GM21825 (cell line): ENCODE results near the gene USP9X.
"Not testable (repeated sequence)": the region's sequence is repeated elsewhere in the genome, so short reads cannot be mapped to it uniquely, and the experiment has no call there.

ENCODE experiments used
- ATAC-seq: cut with Tn5 transposase; IDR thresholded peaks from one replicate; pipeline ENCODE4 v1.9.1; 2021; ENCODE audit warnings: mild to moderate bottlenecking, moderate library complexity; ENCODE audit not compliant: unreplicated experiment

Gene USP9X

DNA sequence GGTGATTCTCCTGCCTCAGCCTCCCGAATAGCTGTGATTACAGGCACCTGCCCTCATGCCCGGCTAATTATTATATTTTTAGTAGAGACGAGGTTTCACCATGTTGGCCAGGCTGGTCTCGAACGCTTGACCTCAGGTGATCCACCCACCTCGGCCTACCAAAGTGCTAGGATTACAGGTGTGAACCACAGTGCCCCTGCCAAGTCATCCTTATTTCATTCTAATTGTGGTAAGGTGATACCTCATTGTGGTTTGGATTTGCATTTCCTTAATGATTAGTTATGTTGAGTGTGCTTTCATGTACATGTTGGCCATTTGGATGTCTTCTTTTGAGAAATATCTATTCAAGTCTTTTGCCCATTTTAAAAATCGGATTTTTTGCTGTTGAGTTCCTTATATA lies 93.0 kb downstream of the USP9X start:
- ATAC-seq: no peak

DNA sequence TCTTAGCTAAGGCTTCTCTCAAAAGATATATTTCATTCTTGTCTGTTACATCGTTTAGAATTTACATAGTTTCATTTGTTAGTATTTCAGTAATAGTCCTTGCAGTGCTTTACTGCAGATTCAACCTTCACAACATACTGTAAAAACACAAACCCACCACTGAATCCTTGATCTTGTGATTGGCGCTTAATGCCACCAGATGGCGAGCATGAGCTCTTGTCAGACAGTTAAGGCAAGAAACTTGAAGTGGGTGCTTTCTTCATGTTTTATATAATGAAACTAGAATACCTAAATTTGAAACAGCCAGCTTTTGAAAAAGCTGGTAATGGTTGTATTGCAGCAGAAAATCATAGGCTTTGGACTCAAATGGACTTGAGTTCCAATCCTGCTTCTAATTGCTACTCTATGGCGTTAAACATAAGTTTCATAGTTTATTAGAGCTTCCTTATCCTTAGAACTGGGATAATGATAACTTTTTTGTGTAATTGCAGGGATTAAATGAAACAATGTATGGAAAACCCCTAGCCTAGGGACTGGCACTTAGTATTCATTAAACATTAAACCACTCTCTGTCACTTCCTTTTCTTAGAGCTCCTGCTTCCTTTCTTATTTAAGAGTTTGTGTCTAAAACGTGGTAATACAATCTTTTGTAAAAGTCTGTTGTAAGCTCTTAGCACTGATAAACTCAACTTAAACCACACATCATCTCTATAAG lies 95.1 kb downstream of the USP9X start:
- ATAC-seq: peak; percentile 57

GRCh38 chrX:41184312-41184711 lies 99.1 kb downstream of the USP9X start:
- peak; percentile 68 for ATAC-seq

DNA sequence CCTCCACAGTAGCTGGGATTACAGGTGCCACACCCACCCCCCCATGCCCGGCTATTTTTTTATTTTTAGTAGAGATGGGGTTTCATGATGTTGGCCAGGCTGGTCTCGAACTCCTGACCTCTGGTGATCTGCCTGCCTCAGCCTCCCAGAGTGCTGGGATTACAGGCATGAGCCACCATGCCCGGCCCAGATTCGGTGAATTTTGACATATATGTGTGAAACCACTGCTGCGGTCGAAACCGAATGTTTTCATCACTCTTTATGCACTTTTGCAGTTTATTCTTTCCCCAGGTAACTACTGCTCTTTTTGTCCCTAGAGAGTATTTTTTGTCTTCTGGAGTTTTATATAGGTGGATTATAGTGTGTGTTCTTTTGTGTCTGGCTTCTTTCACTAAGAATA lies 101.7 kb downstream of the USP9X start:
- not testable (repeated sequence) for ATAC-seq

GRCh38 chrX:41189156-41189555 lies 103.9 kb downstream of the USP9X start:
- ATAC-seq: no peak

DNA sequence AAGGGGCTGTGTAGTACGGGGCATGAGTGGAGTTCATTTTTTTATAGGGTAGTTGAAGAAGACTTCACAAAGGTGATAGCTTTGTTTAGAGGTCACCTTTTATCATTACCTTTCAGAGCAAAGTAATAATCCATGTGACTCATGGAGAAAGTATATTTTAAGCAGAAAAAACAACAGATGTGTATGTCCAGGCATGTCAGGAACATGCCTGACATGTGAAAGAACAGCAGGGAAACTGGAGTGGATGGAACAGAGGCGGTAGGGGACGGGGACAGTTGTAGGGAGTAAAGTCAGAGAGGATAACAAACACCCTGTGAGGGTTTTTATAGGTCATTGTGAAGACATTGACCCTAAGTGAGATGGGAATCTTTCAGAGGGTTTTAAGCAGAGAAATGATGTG lies 107.6 kb downstream of the USP9X start:
- ATAC-seq: no peak

GRCh38 chrX:41198410-41198809 lies 113.2 kb downstream of the USP9X start:
- no peak for ATAC-seq

- ATAC-seq: no peak
Measured at GRCh38 chrX:41200785-41201184, 115.5 kb downstream of the USP9X start.

- ATAC-seq: no peak
Measured at GRCh38 chrX:41209853-41210252, 124.6 kb downstream of the USP9X start.

DNA sequence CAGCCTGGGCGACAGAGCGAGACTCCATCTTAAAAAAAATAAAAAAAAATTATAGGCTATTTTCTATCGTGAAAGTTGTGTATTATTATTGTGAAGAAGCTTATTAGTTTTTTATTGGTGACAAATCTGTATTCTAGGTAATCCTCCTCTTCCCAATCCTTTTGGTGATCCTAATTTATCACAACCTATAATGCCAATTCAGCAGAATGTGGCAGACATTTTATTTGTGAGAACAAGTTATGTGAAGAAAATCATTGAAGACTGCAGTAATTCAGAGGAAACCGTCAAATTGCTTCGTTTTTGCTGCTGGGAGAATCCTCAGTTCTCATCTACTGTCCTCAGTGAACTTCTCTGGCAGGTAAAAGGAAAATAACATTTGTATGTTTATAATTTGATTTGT lies 139.4 kb downstream of the USP9X start:
- no peak for ATAC-seq

DNA sequence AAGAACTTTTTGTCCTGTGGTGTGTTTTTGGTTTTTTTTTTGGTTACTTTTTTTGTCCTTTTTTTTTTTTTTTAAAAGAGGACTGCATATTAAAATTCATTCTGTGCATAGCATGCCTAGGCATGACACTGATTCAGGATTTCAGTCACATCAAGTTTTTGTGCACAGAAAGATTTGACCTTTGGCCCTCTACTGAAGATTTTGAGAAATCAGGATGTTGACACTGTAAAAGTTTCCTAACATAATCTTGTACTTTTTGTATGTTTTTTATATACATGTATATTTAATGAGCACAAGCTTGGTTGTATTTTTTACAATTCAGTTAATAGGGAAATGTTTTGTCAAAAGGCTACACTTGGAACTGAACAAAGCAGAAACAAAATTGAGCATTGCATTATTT lies 148.7 kb downstream of the USP9X start:
- ATAC-seq: no peak

- not testable (repeated sequence) for ATAC-seq
Measured at GRCh38 chrX:41234471-41234870, 149.2 kb downstream of the USP9X start.

- ATAC-seq: no peak
Measured at GRCh38 chrX:41234962-41235361, 149.7 kb downstream of the USP9X start.

DNA sequence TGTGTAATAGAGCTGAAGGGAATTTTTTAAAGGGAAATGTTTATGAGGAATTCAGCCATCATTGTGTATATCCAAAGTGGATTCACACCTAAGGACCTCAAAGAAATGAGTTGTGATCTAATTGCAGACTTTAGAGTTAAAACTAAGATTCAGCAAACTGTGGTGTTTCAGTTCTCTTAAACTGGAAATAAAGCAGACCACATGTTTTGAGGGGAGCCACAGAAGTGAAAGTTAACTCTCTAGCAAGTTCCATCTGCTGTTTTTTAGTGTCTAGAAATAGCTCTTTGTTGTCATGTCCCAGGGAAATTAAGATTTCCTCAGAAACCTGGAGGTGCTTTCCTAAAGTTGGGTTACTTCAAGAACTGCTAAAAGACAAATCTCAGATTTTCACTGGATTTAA lies 151.4 kb downstream of the USP9X start:
- peak; percentile 73 for ATAC-seq

DNA sequence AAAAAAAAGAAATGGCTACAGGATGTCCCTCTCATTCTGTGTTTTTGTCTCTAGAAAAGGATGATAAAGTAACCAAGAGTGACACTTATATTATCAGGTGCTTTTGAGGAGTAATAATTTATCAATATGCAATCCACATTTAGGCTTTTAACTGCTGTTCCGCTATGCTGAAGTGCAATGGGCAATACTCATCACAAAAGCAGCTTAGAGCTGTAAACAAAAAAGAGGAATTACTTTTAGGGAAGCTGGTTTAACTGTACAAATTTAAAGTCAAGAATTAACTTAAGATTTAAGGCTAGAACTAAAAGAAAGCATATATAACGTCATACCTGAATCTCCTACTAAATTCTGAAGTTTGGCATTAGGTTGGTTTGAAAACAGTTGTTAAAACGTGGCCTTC lies 155.3 kb downstream of the USP9X start:
- ATAC-seq: no peak

GRCh38 chrX:41241962-41242361 lies 156.7 kb downstream of the USP9X start:
- ATAC-seq: no peak

DNA sequence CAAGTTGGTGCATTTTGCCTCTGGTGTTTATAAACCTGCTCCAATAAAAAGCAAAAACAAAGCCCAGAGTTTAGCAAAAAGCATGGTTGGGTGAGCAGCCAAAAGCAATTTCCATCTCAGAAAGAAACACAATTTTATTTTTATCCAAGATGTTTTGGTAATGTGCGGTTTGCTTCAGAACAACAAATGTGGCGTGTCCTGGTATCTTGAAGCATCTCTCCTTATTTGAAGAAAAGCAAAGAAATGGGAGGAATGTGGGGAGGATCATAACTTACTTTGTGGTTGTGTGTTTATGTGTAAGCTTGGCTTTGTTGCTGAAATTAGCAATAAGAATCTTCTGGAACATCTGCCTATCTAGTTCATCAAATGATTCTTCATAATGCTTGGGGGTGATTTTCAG lies 160.4 kb downstream of the USP9X start:
- no peak for ATAC-seq

DNA sequence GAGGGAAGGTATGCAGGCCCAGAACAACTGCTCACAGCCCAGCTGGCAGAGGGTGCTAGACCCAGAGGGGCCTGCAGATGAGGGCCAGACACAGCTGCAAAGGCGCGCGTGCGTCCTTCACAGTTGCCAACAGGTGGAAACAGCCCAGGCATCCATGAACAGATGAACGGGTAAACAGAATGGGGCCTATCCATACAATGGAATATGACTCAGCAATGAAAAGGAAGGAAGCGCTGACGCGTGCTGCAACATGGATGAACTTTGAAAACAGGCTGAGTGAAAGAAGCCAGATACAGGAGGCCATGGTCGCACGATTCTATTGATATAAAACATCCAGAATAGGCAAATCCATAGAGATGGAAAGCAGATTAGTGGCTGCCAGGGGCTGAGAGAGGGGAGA lies 165.6 kb downstream of the USP9X start:
- no peak for ATAC-seq

GRCh38 chrX:41257801-41258200 lies 172.6 kb downstream of the USP9X start:
- ATAC-seq: no peak

- ATAC-seq: no peak
Measured at GRCh38 chrX:41258226-41258625, 173.0 kb downstream of the USP9X start.

- no peak for ATAC-seq
Measured at GRCh38 chrX:41258871-41259270, 173.6 kb downstream of the USP9X start.

DNA sequence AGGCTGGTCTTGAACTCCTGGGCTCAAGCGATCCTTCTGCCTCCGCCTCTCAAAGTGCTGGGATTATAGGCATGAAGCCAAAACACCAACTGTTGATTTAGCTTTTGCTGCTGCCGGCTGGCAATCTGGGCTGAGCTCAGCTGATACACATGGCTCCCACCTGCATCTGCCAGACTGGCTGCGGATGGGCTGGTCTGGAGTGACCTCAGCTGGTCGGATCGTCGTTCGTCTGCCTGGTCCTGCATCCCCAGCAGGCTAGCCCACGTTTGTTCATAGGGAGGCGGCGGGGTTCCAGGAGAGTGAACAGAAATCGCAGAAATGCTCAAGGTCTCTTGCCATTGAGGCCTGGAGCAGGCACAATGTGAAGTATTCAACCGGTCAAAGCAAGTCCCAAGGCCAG lies 174.3 kb downstream of the USP9X start:
- no peak for ATAC-seq

- no peak for ATAC-seq
Measured at GRCh38 chrX:41265615-41266014, 180.4 kb downstream of the USP9X start.
